Vagina (tissue), 2 donors: ENCODE measurements around the gene TRPV2.

ENCODE experiments used
- CTCF ChIP-seq, 3 experiments: fragments of 450-650 bp in 2 of 3; fragments of 200-600 bp in 1 of 3; sonication (generic) in 1 of 3; IDR thresholded peaks; one replicate each; pipeline ENCODE4 v1.5.1; 2017 to 2019; ENCODE audit warnings: antibody characterized with exemption in 3 of 3, mild to moderate bottlenecking in 2 of 3, moderate library complexity in 2 of 3
- POLR2A ChIP-seq, 2 donors: fragments of 450-650 bp; IDR thresholded peaks; one replicate each; pipeline ENCODE4 v1.6.1; 2017; ENCODE audit warnings: antibody characterized with exemption in 2 of 2, mild to moderate bottlenecking in 2 of 2, moderate library complexity in 2 of 2

- TF ChIP-seq CTCF (IDR thresholded peaks at IDR 0.05) (no peak), POLR2A (IDR thresholded peaks at IDR 0.05) (no peak)
Observed at GRCh38 chr17:16460796-16461605, 45.6 kb downstream of the TRPV2 start.
